Ovary (tissue), 9 donors: ENCODE data around the gene CC2D2A. TPM values are rescaled to one million over a fixed set of nuclear protein-coding genes. Genes with fewer than 3 reads are reported as not detected.

Source experiments
- DNase-seq, 5 donors: peaks; one replicate each; pipeline ENCODE4 v3.0.0-alpha.2; 2019 to 2020
- H3K27ac ChIP-seq, 2 donors: fragments of 200-600 bp; one replicate each; pipeline versions ENCODE4 v1.5.1 to v1.8.0; 2019 to 2022
- H3K27me3 ChIP-seq: fragments of 200-600 bp; one replicate; pipeline ENCODE4 v1.8.0; 2022
- H3K36me3 ChIP-seq: fragments of 200-600 bp; sonication (generic); one replicate; pipeline ENCODE4 v1.5.1; 2019
- H3K4me1 ChIP-seq: one replicate; pipeline ENCODE4 v1.8.1; 2013; ENCODE audit warnings: mild to moderate bottlenecking, moderate library complexity; ENCODE audit not compliant: insufficient read depth
- H3K4me3 ChIP-seq: fragments of 200-600 bp; sonication (generic); one replicate; pipeline ENCODE4 v1.5.1; 2017
- H3K9me3 ChIP-seq, 2 donors: fragments of 200-600 bp in 1 of 2; sonication (generic) in 1 of 2; one replicate each; pipeline versions ENCODE4 v1.5.1 to v1.8.1; 2013 to 2019; ENCODE audit warnings: mild to moderate bottlenecking in 1 of 2, moderate library complexity in 1 of 2
- CTCF ChIP-seq, 3 donors: fragments of 450-650 bp in 2 of 3; fragments of 200-600 bp in 1 of 3; IDR thresholded peaks; one replicate each; pipeline versions ENCODE4 v1.5.1 to v1.8.0; 2016 to 2022; ENCODE audit warnings: antibody characterized with exemption in 3 of 3, mild to moderate bottlenecking in 1 of 3
- EP300 ChIP-seq: sonication (generic); formaldehyde crosslinking; IDR thresholded peaks from one replicate; pipeline ENCODE4 v1.6.1; 2017; ENCODE audit warnings: antibody characterized with exemption
- POLR2A ChIP-seq: fragments of 450-650 bp; IDR thresholded peaks from one replicate; pipeline ENCODE4 v1.6.1; 2017; ENCODE audit warnings: antibody characterized with exemption, mild to moderate bottlenecking, moderate library complexity
- WGBS, 3 donors: extraction: QIAGEN DNeasy Blood & Tissue Kit in 1 of 3; methylation state at CpG; one replicate each; pipeline versions ENCODE4 v1.1.5 to v1.1.7; 2013 to 2017; 5-methylcytosine and 5-hydroxymethylcytosine counted together
- intact Hi-C, 4 donors: fragments of 100-400 bp; cut with DNase I; formaldehyde crosslinking; loops; one replicate each; pipeline versions ENCODE4 v1.11.0 to v1.15.1; 2022 to 2023
- polyA plus RNA-seq, 2 donors: library from polyadenylated mRNA; stranded (reverse); fragments of 200-250 nt in 1 of 2; fragments of 350-450 nt in 1 of 2; fragmentation: Illumina TruSeq in 1 of 2; extraction: RNeasy Lipid Tissue Mini Kit (QIAGEN cat#74804) in 1 of 2; gene quantifications; one replicate each; pipeline ENCODE4 v1.2.3, GENCODE V29; 2013 to 2014
- total RNA-seq, 7 donors: library from RNA; depleted of rRNA in 2 of 7; stranded (reverse); fragments of >200 nt in 2 of 7; fragmentation: NEBNext Ultra II Directional in 3 of 7; extraction: Animal tissue kit (Norgen Biotek cat#: 25700) in 3 of 7; gene quantifications; one replicate each; pipeline versions ENCODE4 v1.1.0 to v1.2.4, GENCODE V29; 2016 to 2023
- donor health status: DM: no; HTN: no; CAD: no; lungs with moderate emphysema.
- donor health status: DM: no; HTN: no; CAD: no.
- donor health status: Bipolar disorder and iron deficiency.
- donor health status: DM: yes; HTN: yes; CAD: no.
- donor health status: DM: no; HTN: no; CAD: no.
- donor health status: DM: yes; HTN: yes; CAD: no.

Gene CC2D2A
- total and polyA plus RNA-seq, 9 donors = 9.4 to 53.9 (median 17.5) TPM

- no peak overlapping the region for H3K27ac ChIP-seq
- 86 to 95% (median 92%) methylated on average over 4 of the region's 4 CpGs for WGBS, 3 donors
- no peak for DNase-seq
- no peak overlapping the region for H3K4me3 ChIP-seq
- TF ChIP-seq POLR2A (no peak), CTCF (IDR thresholded peaks at IDR 0.05) (no peak), EP300 (no peak)
- no peaks in the 10 kb centered on the region for H3K36me3 ChIP-seq
- intact Hi-C loops = no loop called here
- H3K4me1 ChIP-seq = no peaks in the 10 kb centered on the region
- no peaks in the 10 kb centered on the region for H3K27me3 ChIP-seq
- no peaks in the 10 kb centered on the region for H3K9me3 ChIP-seq
These were observed 51.9 kb downstream of the CC2D2A start for GRCh38 chr4:15521442-15522039.

DNA sequence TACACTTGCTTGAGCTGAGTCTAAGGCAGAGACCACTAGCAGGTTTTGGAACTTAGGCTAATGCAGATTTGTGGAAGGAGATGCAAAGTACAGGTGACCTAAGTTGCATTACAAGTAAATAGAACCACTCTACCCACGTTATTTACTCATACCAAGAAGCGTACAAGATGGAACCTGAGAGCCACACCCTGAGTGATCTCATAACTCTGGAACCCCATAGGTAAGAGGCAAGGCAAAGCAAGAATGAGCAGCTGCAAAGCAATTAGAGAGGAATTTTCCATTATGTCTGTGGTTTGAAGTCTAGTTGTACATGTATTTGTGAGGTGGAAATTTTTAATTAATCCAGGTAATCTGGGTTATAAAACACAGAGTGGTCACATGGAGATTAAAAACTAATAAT, 55.4 kb downstream of the CC2D2A start:
- WGBS, 3 donors = 94 to 97% (median 94%) methylated on average over 2 of the region's 2 CpGs
- Histone ChIP-seq H3K27me3 (no peaks in the 10 kb centered on the region), H3K9me3 (no peaks in the 10 kb centered on the region), H3K36me3 (no peaks in the 10 kb centered on the region), H3K4me1 (no peaks in the 10 kb centered on the region), H3K4me3 (no peak overlapping the region), H3K27ac (no peak overlapping the region)
- no peak for TF ChIP-seq POLR2A
- TF ChIP-seq CTCF (IDR thresholded peaks at IDR 0.05) = no peak
- no peak for TF ChIP-seq EP300
- no peak for DNase-seq
- intact Hi-C loops = no loop called here

DNA sequence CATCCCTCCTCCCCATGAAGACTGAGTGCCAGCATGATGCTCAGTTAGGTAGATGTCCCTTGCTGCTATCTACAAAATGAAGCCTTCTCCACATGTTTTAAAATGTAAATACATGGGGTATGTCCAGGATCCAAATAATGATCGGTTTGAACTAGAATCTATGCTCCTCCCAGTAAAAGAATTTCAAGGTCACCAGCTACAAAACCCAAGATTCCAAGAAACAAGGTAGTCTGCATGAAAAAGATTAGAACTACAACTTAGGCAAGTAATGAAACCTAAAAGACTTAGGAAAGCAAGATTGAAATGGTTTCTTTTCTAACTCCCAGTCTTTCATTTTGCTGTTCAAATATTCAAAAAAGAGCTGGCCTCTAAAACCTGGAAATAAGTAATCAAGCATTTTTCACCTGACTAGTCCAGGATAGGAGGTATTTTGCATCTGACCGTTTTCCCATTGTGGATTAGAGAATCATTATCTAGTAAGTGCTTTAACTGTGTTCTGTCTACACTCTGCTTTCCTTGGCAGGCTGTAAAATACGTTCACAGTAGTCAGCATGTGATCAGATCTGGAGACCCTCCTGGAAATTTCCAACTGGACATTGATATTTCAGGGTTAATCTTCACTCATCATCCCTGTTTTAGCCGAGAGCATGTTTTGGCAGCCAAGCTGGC, 57.4 kb downstream of the CC2D2A start:
- no peak for DNase-seq
- H3K36me3 ChIP-seq = no peaks in the 10 kb centered on the region
- H3K4me1 ChIP-seq = no peaks in the 10 kb centered on the region
- intact Hi-C loops = no loop called here
- WGBS, 3 donors = 29 to 37% (median 30%) methylated on average over 4 of the region's 4 CpGs
- H3K9me3 ChIP-seq = no peaks in the 10 kb centered on the region
- no peaks in the 10 kb centered on the region for H3K27me3 ChIP-seq
- TF ChIP-seq EP300 (no peak), POLR2A (no peak), CTCF (IDR thresholded peaks at IDR 0.05) (no peak)
- H3K27ac ChIP-seq = no peak overlapping the region
- no peak overlapping the region for H3K4me3 ChIP-seq

DNA sequence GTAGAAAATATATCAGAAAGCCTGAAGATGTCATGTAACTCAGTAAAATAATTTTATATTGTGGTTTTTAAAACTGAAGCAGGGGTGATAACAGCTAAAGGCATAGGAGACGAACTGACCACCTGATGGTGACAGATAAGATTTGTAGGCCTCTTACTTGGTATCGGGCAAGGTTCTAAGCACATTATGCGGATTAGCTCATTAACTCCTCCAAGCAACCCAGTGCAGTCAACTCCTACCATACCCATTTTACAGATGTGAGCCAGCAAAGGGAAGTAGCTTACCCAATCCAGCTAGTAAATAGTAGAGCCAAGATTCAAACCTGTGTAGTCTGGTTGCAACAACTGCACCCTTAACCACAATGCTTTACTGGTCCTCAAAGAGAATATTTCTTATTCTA, 62.1 kb downstream of the CC2D2A start:
- intact Hi-C loops = no loop called here

More for the DNA sequence above, 62.1 kb downstream of the CC2D2A start:
- no peak for DNase-seq
- no peaks in the 10 kb centered on the region for H3K4me1 ChIP-seq
- TF ChIP-seq CTCF (IDR thresholded peaks at IDR 0.05) (no peak), EP300 (no peak), POLR2A (no peak)
- WGBS, 3 donors = 95 to 98% (median 96%) methylated on average over 3 of the region's 3 CpGs
- H3K36me3 ChIP-seq = no peaks in the 10 kb centered on the region
- no peak overlapping the region for H3K4me3 ChIP-seq
- H3K27me3 ChIP-seq = no peaks in the 10 kb centered on the region
- H3K27ac ChIP-seq = no peak overlapping the region
- H3K9me3 ChIP-seq = no peaks in the 10 kb centered on the region
